CD14-positive monocyte (primary cell): Measurements from ENCODE around the gene SH3PXD2A. TPM values are rescaled to one million over a fixed set of nuclear protein-coding genes. Genes with fewer than 3 reads are reported as not detected.

Experiments used
- DNase-seq, 3 donors: peaks; one replicate each; pipeline ENCODE4 v3.0.0-alpha.2; 2011 to 2022
- H2AFZ ChIP-seq: 2 replicates; pipeline ENCODE4 v1.6.0; 2012; ENCODE audit warnings: mild to moderate bottlenecking, low read depth, low read length, inconsistent platforms; ENCODE audit not compliant: insufficient read depth, poor library complexity, severe bottlenecking
- H3K27ac ChIP-seq, 2 donors: 1 replicate in 1 of 2; 2 replicates in 1 of 2; pipeline ENCODE4 v1.5.1; 2012 to 2013; ENCODE audit warnings: low read length in 2 of 2, control low read depth in 1 of 2, inconsistent platforms in 1 of 2, low read depth in 1 of 2, mild to moderate bottlenecking in 1 of 2
- H3K27me3 ChIP-seq, 2 donors: one replicate each; pipeline versions ENCODE4 v1.6.0 to v1.6.1; 2011 to 2013; ENCODE audit warnings: low read length in 2 of 2; ENCODE audit not compliant: control insufficient read depth in 2 of 2, insufficient read depth in 2 of 2
- H3K36me3 ChIP-seq, 2 donors: replicated peaks in 1 of 2; 1 replicate in 1 of 2; 2 replicates in 1 of 2; pipeline versions ENCODE4 v1.5.1 to v1.6.1; 2012 to 2013; ENCODE audit warnings: low read length in 2 of 2, control low read depth in 1 of 2, inconsistent platforms in 1 of 2, mild to moderate bottlenecking in 1 of 2; ENCODE audit not compliant: insufficient read depth in 2 of 2, control insufficient read depth in 1 of 2
- H3K4me1 ChIP-seq, 2 donors: 1 replicate in 1 of 2; 2 replicates in 1 of 2; pipeline versions ENCODE4 v1.5.1 to v1.6.1; 2012 to 2013; ENCODE audit warnings: low read length in 2 of 2, control low read depth in 1 of 2, inconsistent platforms in 1 of 2, mild to moderate bottlenecking in 1 of 2, moderate library complexity in 1 of 2; ENCODE audit not compliant: insufficient read depth in 2 of 2, control insufficient read depth in 1 of 2
- H3K4me2 ChIP-seq: replicated peaks from 2 replicates; pipeline ENCODE3; 2012; ENCODE audit warnings: low read length, moderate library complexity, mild to moderate bottlenecking; ENCODE audit not compliant: poor library complexity, severe bottlenecking; ENCODE audit errors: extremely low read depth
- H3K4me3 ChIP-seq, 3 experiments: fragments of 200-600 bp in 1 of 3; sonication (generic) in 1 of 3; replicated peaks in 1 of 3; 1 replicate in 2 of 3; 2 replicates in 1 of 3; pipeline ENCODE4 v1.5.1; 2011 to 2013; ENCODE audit warnings: low read length in 3 of 3, mild to moderate bottlenecking in 3 of 3, control low read depth in 2 of 3, low read depth in 2 of 3, inconsistent platforms in 1 of 3, moderate library complexity in 1 of 3
- H3K79me2 ChIP-seq: 2 replicates; pipeline ENCODE4 v1.6.0; 2012; ENCODE audit warnings: mild to moderate bottlenecking, control low read depth, inconsistent platforms, low read length, moderate library complexity; ENCODE audit not compliant: insufficient read depth
- H3K9ac ChIP-seq: 2 replicates; pipeline ENCODE4 v1.6.0; 2017; ENCODE audit warnings: low read length, mild to moderate bottlenecking; ENCODE audit not compliant: insufficient read depth, poor library complexity, severe bottlenecking
- H3K9me3 ChIP-seq, 2 donors: replicated peaks in 1 of 2; 1 replicate in 1 of 2; 2 replicates in 1 of 2; pipeline versions ENCODE4 v1.5.1 to v1.6.1; 2012 to 2013; ENCODE audit warnings: low read length in 2 of 2, control low read depth in 1 of 2; ENCODE audit not compliant: control insufficient read depth in 1 of 2, insufficient read depth in 1 of 2
- H4K20me1 ChIP-seq: 2 replicates; pipeline ENCODE4 v1.6.0; 2012; ENCODE audit warnings: mild to moderate bottlenecking, low read length, control low read depth, moderate library complexity; ENCODE audit not compliant: insufficient read depth
- H3K27ac Mint-ChIP-seq, 7 donors: one replicate each; pipeline ENCODE4 v1.8.0; 2020; ENCODE audit warnings: mild to moderate bottlenecking in 7 of 7, mixed read lengths in 7 of 7, moderate library complexity in 6 of 7, inconsistent platforms in 2 of 7
- H3K27me3 Mint-ChIP-seq, 3 donors: one replicate each; pipeline ENCODE4 v1.8.0; 2021 to 2022; ENCODE audit warnings: low read depth in 3 of 3, mild to moderate bottlenecking in 3 of 3, mixed read lengths in 3 of 3, moderate library complexity in 3 of 3, inconsistent platforms in 1 of 3
- H3K36me3 Mint-ChIP-seq, 2 donors: one replicate each; pipeline ENCODE4 v1.8.0; 2020; ENCODE audit warnings: mixed read lengths in 2 of 2, inconsistent platforms in 1 of 2, mild to moderate bottlenecking in 1 of 2
- H3K4me1 Mint-ChIP-seq: one replicate; pipeline ENCODE4 v1.8.0; 2020; ENCODE audit warnings: mild to moderate bottlenecking, mixed read lengths
- H3K4me3 Mint-ChIP-seq, 2 donors: one replicate each; pipeline ENCODE4 v1.8.0; 2020; ENCODE audit warnings: mild to moderate bottlenecking in 2 of 2, mixed read lengths in 2 of 2, moderate library complexity in 1 of 2
- H3K9me3 Mint-ChIP-seq, 7 donors: one replicate each; pipeline ENCODE4 v1.8.0; 2020 to 2022; ENCODE audit warnings: mixed read lengths in 7 of 7, mild to moderate bottlenecking in 6 of 7, moderate library complexity in 6 of 7, inconsistent platforms in 2 of 7
- CTCF ChIP-seq: fragments of 200-600 bp; IDR thresholded peaks from one replicate; pipeline ENCODE4 v1.8.0; 2022; ENCODE audit warnings: antibody characterized with exemption, mild to moderate bottlenecking
- WGBS: methylation state at CpG from one replicate; pipeline ENCODE4 v1.1.5; 2013; ENCODE audit warnings: missing lambda C conversion rate; ENCODE audit not compliant: insufficient coverage; 5-methylcytosine and 5-hydroxymethylcytosine counted together
- intact Hi-C, 2 donors: fragments of 100-400 bp; cut with micrococcal nuclease; formaldehyde crosslinking; loops; one replicate each; pipeline versions ENCODE4 v1.15.0 to v1.15.1; 2023
- polyA plus RNA-seq, 3 donors: library from polyadenylated mRNA; depleted of rRNA in 1 of 3; unstranded in 2 of 3; stranded (reverse) in 1 of 3; fragments of 300-500 nt in 2 of 3; fragments of >200 nt in 1 of 3; fragmentation: Illumina TruSeq in 2 of 3; gene quantifications; 1 replicate in 2 of 3; 2 replicates in 1 of 3; pipeline ENCODE4 v1.2.3, GENCODE V29; 2012 to 2021

Gene SH3PXD2A
- polyA plus RNA-seq, 3 donors, result 0.01 to 0.76 (median 0.05) TPM

- peaks cover 0 to 8% of the 10 kb centered on the region in 2 donors for H3K9me3 ChIP-seq
- no peak overlapping the region for H3K9ac ChIP-seq
- H3K4me3 Mint-ChIP-seq, result no peak overlapping the region
- H3K27ac ChIP-seq, result no peak overlapping the region
- no peak overlapping the region for H3K4me2 ChIP-seq
- intact Hi-C loops, result no loop called here
- no peaks in the 10 kb centered on the region for H4K20me1 ChIP-seq
- no peaks in the 10 kb centered on the region for H3K36me3 Mint-ChIP-seq
- H3K4me1 Mint-ChIP-seq, result no peaks in the 10 kb centered on the region
- peaks cover 0 to 14% (median 9%) of the 10 kb centered on the region in 7 donors for H3K9me3 Mint-ChIP-seq
- H3K27me3 Mint-ChIP-seq, result peaks cover 0 to 2% (median 2%) of the 10 kb centered on the region in 3 donors
- no peak overlapping the region for H3K4me3 ChIP-seq
- H2AFZ ChIP-seq, result no peak overlapping the region
- no peaks in the 10 kb centered on the region for H3K27me3 ChIP-seq
- no peak for DNase-seq
- H3K79me2 ChIP-seq, result no peaks in the 10 kb centered on the region
- 74% methylated on average over 3 of the region's 5 CpGs for WGBS
- no peak for TF ChIP-seq CTCF
- H3K36me3 ChIP-seq, result no peaks in the 10 kb centered on the region
- H3K27ac Mint-ChIP-seq, result no peak overlapping the region
- no peaks in the 10 kb centered on the region for H3K4me1 ChIP-seq
These were observed 21.5 kb downstream of the SH3PXD2A start for GRCh38 chr10:103833731-103834365.

- Mint-ChIP-seq H3K4me1 (no peaks in the 10 kb centered on the region), H3K27ac (no peak overlapping the region), H3K27me3 (peaks cover 0 to 2% (median 2%) of the 10 kb centered on the region in 3 donors), H3K36me3 (no peaks in the 10 kb centered on the region), H3K9me3 (peaks cover 0 to 14% (median 9%) of the 10 kb centered on the region in 7 donors), H3K4me3 (no peak overlapping the region)
- Histone ChIP-seq H3K4me3 (no peak overlapping the region), H3K4me1 (no peaks in the 10 kb centered on the region), H3K79me2 (no peaks in the 10 kb centered on the region), H3K4me2 (no peak overlapping the region), H3K9me3 (peaks cover 0 to 8% of the 10 kb centered on the region in 2 donors), H3K36me3 (no peaks in the 10 kb centered on the region), H2AFZ (no peak overlapping the region), H4K20me1 (no peaks in the 10 kb centered on the region), H3K9ac (no peak overlapping the region), H3K27ac (no peak overlapping the region), H3K27me3 (no peaks in the 10 kb centered on the region)
- intact Hi-C loops, result no loop called here
- WGBS, result no CpG with 5 or more reads among the region's 2 CpGs
- no peak for DNase-seq
- TF ChIP-seq CTCF, result no peak
These were observed 22.6 kb downstream of the SH3PXD2A start for GRCh38 chr10:103832806-103833205.
